ENCODE results near the gene ZSCAN10.
"Not testable (repeated sequence)": the region's sequence is repeated elsewhere in the genome, so short reads cannot be mapped to it uniquely, and the experiment has no call there.

Gene ZSCAN10

GRCh38 chr16:3057181-3058138 is 41.6 kb downstream of the ZSCAN10 start:
- no peak for DNase-seq (ENCODE audit: low read depth)

GRCh38 chr16:3056336-3057180 is 42.5 kb downstream of the ZSCAN10 start:
- TF ChIP-seq CTCF (IDR thresholded peaks at IDR 0.05; ENCODE audit: low read depth, low read length, missing control alignments), result no peak
- DNase-seq (ENCODE audit: low read depth), result no peak
- no peak overlapping the region for H3K4me3 ChIP-seq (ENCODE audit: low read depth, low read length)

More at GRCh38 chr16:3057181-3058138, 41.6 kb downstream of the ZSCAN10 start:
- TF ChIP-seq CTCF (IDR thresholded peaks at IDR 0.05; ENCODE audit: low read depth, low read length, missing control alignments), result no peak
- peak overlapping the region; percentile 87; the same call in 1 of the 2 replicates for H3K4me3 ChIP-seq (ENCODE audit: low read depth, low read length)

DNA sequence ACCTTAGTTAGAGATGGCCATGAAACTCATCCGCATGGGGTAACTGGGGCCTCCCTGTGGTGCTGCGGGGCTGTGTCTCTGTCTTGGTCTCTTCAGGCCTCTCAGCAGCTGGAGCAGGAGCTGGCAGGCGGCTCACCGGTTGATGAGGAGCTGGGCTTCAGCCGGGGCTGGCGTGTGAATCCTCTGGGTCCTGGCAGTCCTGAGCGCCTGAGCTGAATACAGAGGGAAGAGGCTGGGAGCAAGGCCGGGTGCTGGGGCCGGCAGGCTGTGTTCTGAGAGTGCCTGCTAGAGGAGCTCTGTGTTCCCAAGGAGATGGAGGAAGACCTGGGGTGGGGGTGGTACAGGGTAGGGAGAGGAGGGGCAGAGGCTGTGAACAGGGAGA is 43.4 kb downstream of the ZSCAN10 start:
- not testable (repeated sequence) for DNase-seq (ENCODE audit: low read depth); H3K4me3 ChIP-seq (ENCODE audit: low read depth, low read length)

DNA sequence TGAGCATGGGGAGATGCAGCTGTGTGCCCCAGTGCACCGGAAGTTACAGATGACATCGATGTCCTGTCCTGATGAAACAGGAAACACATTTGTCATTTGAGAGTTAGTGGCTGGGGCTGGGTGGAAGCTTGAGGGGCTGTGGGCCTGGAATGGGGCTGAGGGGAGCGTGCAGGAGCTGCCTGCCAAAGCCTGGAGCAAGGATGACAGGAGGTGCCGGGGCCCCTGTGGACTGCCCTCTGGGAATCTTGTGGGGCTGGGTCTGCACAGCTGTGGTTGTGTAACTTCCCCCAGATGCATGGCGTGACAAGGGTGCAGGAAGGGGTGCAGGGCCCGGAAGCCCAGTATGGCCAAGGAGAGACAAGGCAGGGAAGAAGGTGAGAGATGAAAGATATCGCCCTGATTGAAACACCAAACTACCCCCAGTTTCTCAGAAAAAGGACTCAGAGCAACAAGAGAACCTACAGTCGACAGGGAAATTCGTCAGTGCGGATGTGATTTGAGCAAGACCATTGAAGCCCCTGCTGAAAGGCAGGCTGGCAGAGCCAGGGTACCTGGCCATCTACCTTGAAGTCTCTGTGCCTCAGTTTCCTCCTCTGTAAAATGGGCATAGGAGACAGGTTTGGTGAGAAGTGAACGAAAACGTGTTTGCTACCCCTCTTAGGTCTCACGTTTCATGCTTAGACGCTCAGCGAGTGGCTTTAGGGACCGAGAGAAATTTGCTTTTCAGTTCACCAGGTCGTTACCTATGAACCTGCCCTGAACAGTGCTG is 43.9 kb downstream of the ZSCAN10 start:
- DNase-seq (ENCODE audit: low read depth), result no peak
- no peak overlapping the region for H3K4me3 ChIP-seq (ENCODE audit: low read depth, low read length)
- no peak for TF ChIP-seq CTCF (IDR thresholded peaks at IDR 0.05; ENCODE audit: low read depth, low read length, missing control alignments)

DNA sequence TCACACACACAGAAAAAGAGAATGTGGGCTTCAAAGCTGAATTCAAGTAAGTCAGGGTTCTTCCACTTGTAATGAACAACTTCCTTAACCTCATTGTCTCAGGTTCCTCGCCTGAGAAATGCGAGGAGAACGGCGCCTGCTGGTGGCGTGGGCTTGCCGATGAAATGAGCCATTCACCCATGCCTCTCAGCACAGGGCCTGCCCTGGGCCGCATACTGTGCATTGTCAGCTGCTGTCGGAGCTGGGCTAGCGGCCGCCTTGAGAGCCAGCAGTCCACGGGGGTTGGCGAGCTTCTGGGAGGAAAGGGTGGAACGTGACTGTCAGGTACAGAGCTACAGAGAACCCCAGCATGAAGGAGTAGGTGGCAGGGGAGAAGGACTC is 45.8 kb downstream of the ZSCAN10 start:
- not testable (repeated sequence) for H3K4me3 ChIP-seq (ENCODE audit: low read depth, low read length); DNase-seq (ENCODE audit: low read depth)

GRCh38 chr16:3052571-3053329 is 46.3 kb downstream of the ZSCAN10 start:
- H3K4me3 ChIP-seq (ENCODE audit: low read depth, low read length); DNase-seq (ENCODE audit: low read depth): not testable (repeated sequence)

GRCh38 chr16:3051494-3051893 is 47.6 kb downstream of the ZSCAN10 start:
- no peak for DNase-seq (ENCODE audit: low read depth)
- H3K4me3 ChIP-seq (ENCODE audit: low read depth, low read length), result no peak overlapping the region

More at GRCh38 chr16:3051494-3051893, 47.6 kb downstream of the ZSCAN10 start:
- no peak for TF ChIP-seq CTCF (IDR thresholded peaks at IDR 0.05; ENCODE audit: low read depth, low read length, missing control alignments)

Measured in GM12864 (cell line).